Measurements from ENCODE around the gene CXCR6.

DNA sequence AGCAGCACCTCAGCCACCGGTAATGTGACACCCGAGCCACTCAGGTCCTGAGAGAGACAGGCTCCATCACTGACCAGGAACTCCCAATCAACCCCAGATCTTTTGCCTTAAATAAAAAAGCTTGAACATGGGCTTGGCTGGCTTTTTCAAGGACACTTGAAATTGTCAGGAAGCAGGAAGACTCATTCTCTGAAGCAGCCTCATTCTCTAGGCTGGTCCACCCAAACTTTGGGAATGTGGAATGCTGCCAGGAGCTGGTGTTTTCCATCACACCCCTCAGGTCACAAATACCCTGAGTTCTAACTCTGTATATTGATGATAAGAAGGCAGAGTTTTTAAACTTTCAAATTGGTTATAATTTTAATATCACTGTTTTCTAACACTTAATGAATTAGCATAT is 17.0 kb downstream of the CXCR6 start:
- TF ChIP-seq RCOR1 (IDR thresholded peaks at IDR 0.05; ENCODE audit: low read depth, low read length) = no peak
- no peak for TF ChIP-seq RAD21 (conservative IDR thresholded peaks at IDR 0.05 in 1 of 2, IDR thresholded peaks at IDR 0.05 in 1 of 2)
- TF ChIP-seq POLR2AphosphoS2 (conservative IDR thresholded peaks at IDR 0.05; ENCODE audit: low read length) = no peak
- no peak for TF ChIP-seq NFE2L2 (conservative IDR thresholded peaks at IDR 0.05; ENCODE audit: low read length)
- TF ChIP-seq, protein P1, sequence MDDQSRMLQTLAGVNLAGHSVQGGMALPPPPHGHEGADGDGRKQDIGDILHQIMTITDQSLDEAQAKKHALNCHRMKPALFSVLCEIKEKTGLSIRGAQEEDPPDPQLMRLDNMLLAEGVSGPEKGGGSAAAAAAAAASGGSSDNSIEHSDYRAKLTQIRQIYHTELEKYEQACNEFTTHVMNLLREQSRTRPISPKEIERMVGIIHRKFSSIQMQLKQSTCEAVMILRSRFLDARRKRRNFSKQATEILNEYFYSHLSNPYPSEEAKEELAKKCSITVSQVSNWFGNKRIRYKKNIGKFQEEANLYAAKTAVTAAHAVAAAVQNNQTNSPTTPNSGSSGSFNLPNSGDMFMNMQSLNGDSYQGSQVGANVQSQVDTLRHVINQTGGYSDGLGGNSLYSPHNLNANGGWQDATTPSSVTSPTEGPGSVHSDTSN (IDR thresholded peaks at IDR 0.05) = no peak
- TF ChIP-seq SMC3 (IDR thresholded peaks at IDR 0.05) = no peak
- no peak for TF ChIP-seq NPAS2 (CRISPR knock-in tag; IDR thresholded peaks at IDR 0.05; ENCODE audit: borderline replicate concordance)
- no peak for TF ChIP-seq ZC3H11A (IDR thresholded peaks at IDR 0.05)
- TF ChIP-seq, protein P2, sequence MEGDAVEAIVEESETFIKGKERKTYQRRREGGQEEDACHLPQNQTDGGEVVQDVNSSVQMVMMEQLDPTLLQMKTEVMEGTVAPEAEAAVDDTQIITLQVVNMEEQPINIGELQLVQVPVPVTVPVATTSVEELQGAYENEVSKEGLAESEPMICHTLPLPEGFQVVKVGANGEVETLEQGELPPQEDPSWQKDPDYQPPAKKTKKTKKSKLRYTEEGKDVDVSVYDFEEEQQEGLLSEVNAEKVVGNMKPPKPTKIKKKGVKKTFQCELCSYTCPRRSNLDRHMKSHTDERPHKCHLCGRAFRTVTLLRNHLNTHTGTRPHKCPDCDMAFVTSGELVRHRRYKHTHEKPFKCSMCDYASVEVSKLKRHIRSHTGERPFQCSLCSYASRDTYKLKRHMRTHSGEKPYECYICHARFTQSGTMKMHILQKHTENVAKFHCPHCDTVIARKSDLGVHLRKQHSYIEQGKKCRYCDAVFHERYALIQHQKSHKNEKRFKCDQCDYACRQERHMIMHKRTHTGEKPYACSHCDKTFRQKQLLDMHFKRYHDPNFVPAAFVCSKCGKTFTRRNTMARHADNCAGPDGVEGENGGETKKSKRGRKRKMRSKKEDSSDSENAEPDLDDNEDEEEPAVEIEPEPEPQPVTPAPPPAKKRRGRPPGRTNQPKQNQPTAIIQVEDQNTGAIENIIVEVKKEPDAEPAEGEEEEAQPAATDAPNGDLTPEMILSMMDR (IDR thresholded peaks at IDR 0.05) = no peak
